WERI-Rb-1 (cell line): Measurements from ENCODE around the gene CCDC85B.

Source experiments
- DNase-seq: peaks from one replicate; pipeline ENCODE4 v3.0.0-alpha.2; 2020
- H3K27ac ChIP-seq: fragments of 250-450 bp; sonication (Bioruptor Pico); 2 replicates; pipeline ENCODE4 v1.5.1; 2020; ENCODE audit warnings: mild to moderate bottlenecking, moderate library complexity
- H3K27me3 ChIP-seq: fragments of 250-450 bp; sonication (Bioruptor Pico); 2 replicates; pipeline ENCODE4 v1.5.1; 2021; ENCODE audit warnings: mild to moderate bottlenecking, low read depth, moderate library complexity; ENCODE audit not compliant: insufficient read depth, severe bottlenecking
- H3K36me3 ChIP-seq: fragments of 250-450 bp; sonication (Bioruptor Pico); 2 replicates; pipeline ENCODE4 v1.5.1; 2020; ENCODE audit warnings: mild to moderate bottlenecking, moderate library complexity
- H3K4me3 ChIP-seq: 2 replicates; pipeline ENCODE4 v1.5.1; 2011; ENCODE audit warnings: low read depth, mild to moderate bottlenecking, control low read depth, low read length
- H3K9me3 ChIP-seq: fragments of 250-450 bp; sonication (Bioruptor Pico); 2 replicates; pipeline ENCODE4 v1.5.1; 2021; ENCODE audit warnings: mild to moderate bottlenecking, moderate library complexity; ENCODE audit not compliant: severe bottlenecking
- CTCF ChIP-seq: IDR thresholded peaks from 2 replicates; pipeline ENCODE4 v1.5.1; 2011; ENCODE audit warnings: low read depth, mild to moderate bottlenecking, control low read depth, inconsistent platforms, low read length

Gene CCDC85B

GRCh38 chr11:65880027-65880426 lies 10.4 kb upstream of the CCDC85B start:
- Histone ChIP-seq H3K4me3 (no peak overlapping the region), H3K27ac (no peak overlapping the region), H3K36me3 (peaks cover 31% of the 10 kb centered on the region), H3K9me3 (no peaks in the 10 kb centered on the region), H3K27me3 (no peaks in the 10 kb centered on the region)
- no peak for TF ChIP-seq CTCF
- DNase-seq: no peak

GRCh38 chr11:65880844-65881421 lies 9.5 kb upstream of the CCDC85B start:
- Histone ChIP-seq H3K27ac (no peak overlapping the region), H3K27me3 (no peaks in the 10 kb centered on the region), H3K36me3 (peaks cover 40% of the 10 kb centered on the region), H3K4me3 (no peak overlapping the region), H3K9me3 (no peaks in the 10 kb centered on the region)
- TF ChIP-seq CTCF: no peak
- DNase-seq: no peak

- no peak for TF ChIP-seq CTCF
- Histone ChIP-seq H3K36me3 (peaks cover 52% of the 10 kb centered on the region), H3K4me3 (no peak overlapping the region), H3K9me3 (no peaks in the 10 kb centered on the region), H3K27ac (no peak overlapping the region), H3K27me3 (no peaks in the 10 kb centered on the region)
- no peak for DNase-seq
Measured at GRCh38 chr11:65882120-65883057, 8.1 kb upstream of the CCDC85B start.

GRCh38 chr11:65883058-65883761 lies 7.3 kb upstream of the CCDC85B start:
- Histone ChIP-seq H3K36me3 (peaks cover 52% of the 10 kb centered on the region), H3K4me3 (no peak overlapping the region), H3K9me3 (no peaks in the 10 kb centered on the region), H3K27ac (no peak overlapping the region), H3K27me3 (no peaks in the 10 kb centered on the region)
- no peak for DNase-seq
- no peak for TF ChIP-seq CTCF

GRCh38 chr11:65883786-65884715 lies 6.4 kb upstream of the CCDC85B start:
- no peak overlapping the region for H3K27ac ChIP-seq
- no peak for DNase-seq
- H3K9me3 ChIP-seq: no peaks in the 10 kb centered on the region
- peaks cover 52% of the 10 kb centered on the region for H3K36me3 ChIP-seq
- H3K27me3 ChIP-seq: no peaks in the 10 kb centered on the region
- H3K4me3 ChIP-seq: no peak overlapping the region
- TF ChIP-seq CTCF: no peak
